HepG2 (cell line): ENCODE results near the gene PTK7. TPM values are rescaled to one million over a fixed set of nuclear protein-coding genes. Genes with fewer than 3 reads are reported as not detected.
A peak's percentile ranks its signal among the peaks of the same experiment; 100 is the strongest.

Experiments used
- ARID2 ChIP-seq: sonication (generic); formaldehyde crosslinking; IDR thresholded peaks from 2 replicates; pipeline ENCODE4 v1.8.1; 2022; ENCODE audit warnings: mild to moderate bottlenecking, missing genetic modification reagents, borderline replicate concordance
- CBX2 ChIP-seq, 2 experiments: fragments of 200-600 bp in 1 of 2; sonication (generic); formaldehyde crosslinking in 1 of 2; IDR thresholded peaks; 2 replicates each; pipeline versions ENCODE4 v1.7.0 to v1.8.1; 2018 to 2022; ENCODE audit warnings: low read depth in 2 of 2, low read length in 1 of 2, mild to moderate bottlenecking in 1 of 2, missing genetic modification reagents in 1 of 2
- CENPX ChIP-seq: sonication (generic); formaldehyde crosslinking; IDR thresholded peaks from 2 replicates; pipeline ENCODE4 v1.9.0; 2021; ENCODE audit warnings: mild to moderate bottlenecking, missing genetic modification reagents, moderate library complexity
- HOMEZ ChIP-seq: IDR thresholded peaks from 2 replicates; pipeline ENCODE4 v1.6.1; 2016; ENCODE audit warnings: low read depth
- HOXA7 ChIP-seq: sonication (generic); formaldehyde crosslinking; IDR thresholded peaks from 2 replicates; pipeline ENCODE4 v1.8.1; 2022; ENCODE audit warnings: mild to moderate bottlenecking, missing genetic modification reagents, moderate library complexity
- IKZF1 ChIP-seq: fragments of 450-650 bp; IDR thresholded peaks from 2 replicates; pipeline ENCODE4 v1.7.1; 2016
- MEIS1 ChIP-seq: sonication (generic); formaldehyde crosslinking; IDR thresholded peaks from 2 replicates; pipeline ENCODE4 v1.9.0; 2021; ENCODE audit warnings: mild to moderate bottlenecking, missing genetic modification reagents, moderate library complexity, borderline replicate concordance
- PHF5A ChIP-seq: IDR thresholded peaks from one replicate; pipeline ENCODE4 v1.6.1; 2018; ENCODE audit warnings: low read depth, missing genetic modification reagents; ENCODE audit not compliant: unreplicated experiment
- POGZ ChIP-seq: sonication (generic); formaldehyde crosslinking; IDR thresholded peaks from 2 replicates; pipeline ENCODE4 v1.4.0; 2020; ENCODE audit warnings: mild to moderate bottlenecking, missing genetic modification reagents
- TFDP2 ChIP-seq: sonication (generic); formaldehyde crosslinking; IDR thresholded peaks from 2 replicates; pipeline ENCODE4 v1.4.0; 2020; ENCODE audit warnings: missing genetic modification reagents
- ZNF12 ChIP-seq: sonication (generic); formaldehyde crosslinking; IDR thresholded peaks from 2 replicates; pipeline ENCODE4 v1.5.0; 2020; ENCODE audit warnings: missing genetic modification reagents
- ZNF556 ChIP-seq: sonication (generic); formaldehyde crosslinking; IDR thresholded peaks from 2 replicates; pipeline ENCODE4 v1.4.0; 2020; ENCODE audit warnings: mild to moderate bottlenecking, missing genetic modification reagents, borderline replicate concordance
- ZNF672 ChIP-seq: sonication (generic); formaldehyde crosslinking; IDR thresholded peaks from 2 replicates; pipeline ENCODE4 v1.8.1; 2022; ENCODE audit warnings: missing genetic modification reagents
- ZNF687 ChIP-seq: sonication (generic); formaldehyde crosslinking; IDR thresholded peaks from 2 replicates; pipeline ENCODE4 v1.5.1; 2020; ENCODE audit warnings: mild to moderate bottlenecking, missing genetic modification reagents, moderate library complexity
- ZNF710 ChIP-seq: sonication (generic); formaldehyde crosslinking; IDR thresholded peaks from 2 replicates; pipeline ENCODE4 v1.5.0; 2020; ENCODE audit warnings: mild to moderate bottlenecking, missing genetic modification reagents, borderline replicate concordance
- ZSCAN5A ChIP-seq: sonication (generic); formaldehyde crosslinking; IDR thresholded peaks from 2 replicates; pipeline ENCODE4 v1.8.0; 2022; ENCODE audit warnings: mild to moderate bottlenecking, missing genetic modification reagents, borderline replicate concordance
- polyA plus RNA-seq, 8 experiments: library from polyadenylated mRNA; depleted of rRNA in 3 of 8; stranded (reverse) in 7 of 8; unstranded in 1 of 8; fragments of >200 nt; fragmentation: Illumina TruSeq in 4 of 8; extraction: Trizol in 4 of 8; gene quantifications; 2 replicates each; pipeline versions ENCODE4 v1.2.1 to v1.2.3, GENCODE V29; 2011 to 2016; ENCODE audit warnings: low read depth in 4 of 8, missing spikeins in 1 of 8, mixed read lengths in 1 of 8; ENCODE audit not compliant: insufficient read depth in 1 of 8
- total RNA-seq, 5 experiments: library from RNA; depleted of rRNA; stranded (reverse); fragments of >200 nt; fragmentation: Illumina TruSeq; extraction: Trizol; gene quantifications; 2 replicates each; pipeline ENCODE4 v1.2.3, GENCODE V29; 2016; ENCODE audit warnings: low read depth in 1 of 5

PTK7 gene
- total and polyA plus RNA-seq, 2 of the 13 experiments (the other 11 are each of a cell fraction or from before 2014, with no cell fraction given): 98.5 to 99.8 TPM

GRCh38 chr6:43089874-43090558 lies 13.9 kb downstream of the PTK7 start (continued):
- peak; percentile 87 for TF ChIP-seq ZNF687 (CRISPR knock-in tag)
- no peak for TF ChIP-seq CENPX
- TF ChIP-seq CBX2 (IDR thresholded peaks at IDR 0.05; ENCODE audit: low read depth, low read length): no peak
- TF ChIP-seq CBX2 (CRISPR knock-in tag; IDR thresholded peaks at IDR 0.05; ENCODE audit: low read depth): no peak
- TF ChIP-seq MEIS1 (CRISPR knock-in tag): no peak
- TF ChIP-seq POGZ (CRISPR knock-in tag): no peak
- TF ChIP-seq ZNF12: no peak
- no peak for TF ChIP-seq ZNF710 (CRISPR knock-in tag)
- no peak for TF ChIP-seq IKZF1
- peak; percentile 63; the same call in 1 of the 2 replicates for TF ChIP-seq ZSCAN5A (CRISPR knock-in tag)
- TF ChIP-seq ZNF672 (CRISPR knock-in tag): no peak
- TF ChIP-seq PHF5A (CRISPR knock-in tag): no peak
- no peak for TF ChIP-seq ARID2
- TF ChIP-seq ZNF556 (CRISPR knock-in tag): no peak
- peak; percentile 36; the same call in 1 of the 2 replicates for TF ChIP-seq HOMEZ (CRISPR knock-in tag)
- TF ChIP-seq HOXA7 (CRISPR knock-in tag): no peak
- no peak for TF ChIP-seq TFDP2 (CRISPR knock-in tag)
